ENCODE data around the gene ALX1.

GRCh38 chr12:85322715-85323114 is 42.7 kb downstream of the ALX1 start:
- TF ChIP-seq CTCF (IDR thresholded peaks at IDR 0.05), result peak in 1 of 5 experiments; percentile 26
- TF ChIP-seq POLR2A (IDR thresholded peaks at IDR 0.05), result no peak
